Activated CD4-positive, alpha-beta T cell treated with anti-CD3 and anti-CD28 coated beads, Interleukin-2, amount 50 U/mL, for 24 hours (primary cell): ENCODE data around the gene RNASEH1.
"Not testable (repeated sequence)": the region's sequence is repeated elsewhere in the genome, so short reads cannot be mapped to it uniquely, and the experiment has no call there.

Experiments used
- DNase-seq, 2 donors: peaks; one replicate each; pipeline ENCODE4 v3.0.0-alpha.2; 2020; ENCODE audit warnings: low read depth in 1 of 2, low spot score in 1 of 2

The RNASEH1 gene

GRCh38 chr2:3594493-3595281 lies 36.6 kb upstream of the RNASEH1 start, which contains the start of gene COLEC11:
Gene COLEC11 (plus strand): TSS chr2:3595112. CDS start chr2:3604341, 9,229 bp downstream.
- no peak for DNase-seq

GRCh38 chr2:3589086-3589485 lies 31.0 kb upstream of the RNASEH1 start:
- no peak for DNase-seq

- DNase-seq, result no peak
These were observed 30.0 kb upstream of the RNASEH1 start for GRCh38 chr2:3588084-3588483.

- DNase-seq, result no peak
These were observed 29.3 kb upstream of the RNASEH1 start for GRCh38 chr2:3587432-3587831.

GRCh38 chr2:3587021-3587420 lies 28.9 kb upstream of the RNASEH1 start:
- no peak for DNase-seq

- DNase-seq, result no peak
These were observed 28.1 kb upstream of the RNASEH1 start for GRCh38 chr2:3586220-3586619.

- no peak for DNase-seq
These were observed 27.4 kb upstream of the RNASEH1 start for GRCh38 chr2:3585261-3586109.

GRCh38 chr2:3584608-3585260 lies 26.6 kb upstream of the RNASEH1 start:
- DNase-seq, result no peak

- DNase-seq, result no peak
These were observed 25.9 kb upstream of the RNASEH1 start for GRCh38 chr2:3584076-3584475.

GRCh38 chr2:3581367-3582262 lies 23.5 kb upstream of the RNASEH1 start:
- no peak for DNase-seq

- no peak for DNase-seq
These were observed 22.3 kb upstream of the RNASEH1 start for GRCh38 chr2:3580449-3580848.

GRCh38 chr2:3578987-3579386 lies 20.9 kb upstream of the RNASEH1 start:
- no peak for DNase-seq

GRCh38 chr2:3576263-3576630 lies 18.1 kb upstream of the RNASEH1 start:
- not testable (repeated sequence) for DNase-seq

- DNase-seq, result peak in 1 of 2 donors; percentile 10
These were observed 17.6 kb upstream of the RNASEH1 start for GRCh38 chr2:3575534-3576262.

- DNase-seq, result no peak
These were observed 16.0 kb upstream of the RNASEH1 start for GRCh38 chr2:3574155-3574554.

GRCh38 chr2:3572620-3573019 lies 14.5 kb upstream of the RNASEH1 start:
- DNase-seq, result no peak

GRCh38 chr2:3571284-3571683 lies 13.2 kb upstream of the RNASEH1 start:
- no peak for DNase-seq

GRCh38 chr2:3569656-3570055 lies 11.5 kb upstream of the RNASEH1 start:
- not testable (repeated sequence) for DNase-seq

- no peak for DNase-seq
These were observed 8.7 kb upstream of the RNASEH1 start for GRCh38 chr2:3566806-3567205.

GRCh38 chr2:3565117-3565516 lies 7.0 kb upstream of the RNASEH1 start:
- DNase-seq, result no peak
